GM12864 (cell line): ENCODE data around the gene THBS1.

ENCODE experiments used
- DNase-seq: peaks from one replicate; pipeline ENCODE4 v3.0.0-alpha.2; 2011; ENCODE audit warnings: low read depth
- H3K4me3 ChIP-seq: 2 replicates; pipeline ENCODE4 v1.5.1; 2011; ENCODE audit warnings: mild to moderate bottlenecking, low read depth, low read length, control low read depth
- CTCF ChIP-seq: IDR thresholded peaks from 2 replicates; pipeline ENCODE4 v1.5.1; 2011; ENCODE audit warnings: low read depth, mild to moderate bottlenecking, moderate library complexity, low read length, control low read depth, inconsistent platforms; ENCODE audit errors: missing control alignments

The THBS1 gene

GRCh38 chr15:39639037-39639436 is 58.2 kb downstream of the THBS1 start:
- TF ChIP-seq CTCF, result no peak
- DNase-seq, result no peak
- no peak overlapping the region for H3K4me3 ChIP-seq

- no peak for TF ChIP-seq CTCF
- no peak overlapping the region for H3K4me3 ChIP-seq
- DNase-seq, result no peak
Observed at GRCh38 chr15:39640665-39641064, 59.8 kb downstream of the THBS1 start.

GRCh38 chr15:39641191-39641889 is 60.5 kb downstream of the THBS1 start:
- DNase-seq, result no peak
- no peak overlapping the region for H3K4me3 ChIP-seq
- TF ChIP-seq CTCF, result no peak

GRCh38 chr15:39642011-39642640 is 61.2 kb downstream of the THBS1 start:
- H3K4me3 ChIP-seq, result no peak overlapping the region
- no peak for TF ChIP-seq CTCF
- no peak for DNase-seq

- H3K4me3 ChIP-seq, result no peak overlapping the region
- TF ChIP-seq CTCF, result no peak
- no peak for DNase-seq
Observed at GRCh38 chr15:39643727-39644126, 62.8 kb downstream of the THBS1 start.

GRCh38 chr15:39644136-39644535 is 63.3 kb downstream of the THBS1 start:
- no peak for TF ChIP-seq CTCF
- no peak for DNase-seq
- H3K4me3 ChIP-seq, result no peak overlapping the region
